H1 (cell line): ENCODE measurements around the gene CDC123. TPM values are rescaled to one million over a fixed set of nuclear protein-coding genes. Genes with fewer than 3 reads are reported as not detected.

Source experiments
- USF2 ChIP-seq: IDR thresholded peaks from 2 replicates; pipeline ENCODE4 v1.6.1; 2011; ENCODE audit warnings: low read length, improper control_type of control experiment
- polyA plus RNA-seq, 7 experiments: library from polyadenylated mRNA; depleted of rRNA in 3 of 7; stranded (reverse) in 5 of 7; unstranded in 2 of 7; fragments of >200 nt in 5 of 7; fragments of 200-250 nt in 2 of 7; gene quantifications; 1 replicate in 5 of 7; 2 replicates in 1 of 7; 4 replicates in 1 of 7; pipeline versions ENCODE4 v1.2.1 to v1.2.3, GENCODE V29; 2011 to 2013; ENCODE audit warnings: missing spikeins in 2 of 7, mixed read lengths in 2 of 7
- total RNA-seq: library from RNA; stranded (reverse); fragmentation: NEBNext Ultra II Directional; extraction: Animal tissue kit (Norgen Biotek cat#: 25700); gene quantifications from 2 replicates; pipeline ENCODE4 v1.2.1, GENCODE V29; 2021

Gene CDC123
- total and polyA plus RNA-seq, 2 of the 8 experiments (the other 6 are each of a cell fraction or from before 2014, with no cell fraction given), result 115 to 202 TPM

GRCh38 chr10:12179606-12180170, 16.3 kb upstream of the CDC123 start (continued):
- no peak for TF ChIP-seq USF2
